Parathyroid adenoma (tissue), 2 donors: ENCODE measurements around the gene TSHR.

Experiments used
- H2AFZ ChIP-seq: fragments of 300-600 bp; sonication (generic); one replicate; pipeline ENCODE4 v1.7.0; 2017; ENCODE audit warnings: antibody characterized with exemption, mild to moderate bottlenecking
- H3K27ac ChIP-seq: fragments of 300-600 bp; sonication (generic); one replicate; pipeline ENCODE4 v1.7.0; 2017
- H3K27me3 ChIP-seq: fragments of 300-600 bp; sonication (generic); one replicate; pipeline ENCODE4 v1.7.0; 2017; ENCODE audit warnings: low read length; ENCODE audit not compliant: control insufficient read depth, insufficient read depth
- H3K36me3 ChIP-seq: fragments of 300-600 bp; sonication (generic); one replicate; pipeline ENCODE4 v1.7.0; 2017; ENCODE audit warnings: low read length; ENCODE audit not compliant: control insufficient read depth, insufficient read depth
- H3K4me1 ChIP-seq: fragments of 300-600 bp; sonication (generic); one replicate; pipeline ENCODE4 v1.7.0; 2017; ENCODE audit warnings: control low read depth
- H3K4me2 ChIP-seq: fragments of 300-600 bp; sonication (generic); one replicate; pipeline ENCODE4 v1.7.0; 2017; ENCODE audit warnings: low read length
- H3K4me3 ChIP-seq: fragments of 300-600 bp; sonication (generic); one replicate; pipeline ENCODE4 v1.7.0; 2017; ENCODE audit warnings: low read depth, low read length
- H3K79me2 ChIP-seq: fragments of 300-600 bp; sonication (generic); one replicate; pipeline ENCODE4 v1.7.0; 2017; ENCODE audit warnings: control low read depth
- H3K9ac ChIP-seq: fragments of 300-600 bp; sonication (generic); one replicate; pipeline ENCODE4 v1.7.0; 2017; ENCODE audit warnings: mild to moderate bottlenecking
- H3K9me3 ChIP-seq: fragments of 300-600 bp; sonication (generic); one replicate; pipeline ENCODE4 v1.7.0; 2017; ENCODE audit warnings: low read length; ENCODE audit not compliant: control insufficient read depth
- CTCF ChIP-seq: fragments of 300-600 bp; sonication (generic); IDR thresholded peaks from one replicate; pipeline ENCODE4 v1.7.0; 2017; ENCODE audit warnings: antibody characterized with exemption, mild to moderate bottlenecking
- donor health status: primary hyperparathyroidism.

The TSHR gene

GRCh38 chr14:81144824-81145603 lies 189.6 kb downstream of the TSHR start:
- Histone ChIP-seq H3K9ac (no peak overlapping the region), H3K27ac (no peak overlapping the region), H3K4me3 (no peak overlapping the region)

GRCh38 chr14:81147140-81147897 lies 191.9 kb downstream of the TSHR start:
- H3K4me2 ChIP-seq, result no peak overlapping the region
- no peaks in the 10 kb centered on the region for H3K9me3 ChIP-seq
- H3K4me3 ChIP-seq, result no peak overlapping the region
- no peak for TF ChIP-seq CTCF
- no peak overlapping the region for H3K27ac ChIP-seq
- no peak overlapping the region for H2AFZ ChIP-seq
- H3K79me2 ChIP-seq, result no peaks in the 10 kb centered on the region
- H3K9ac ChIP-seq, result no peak overlapping the region
- H3K27me3 ChIP-seq, result no peaks in the 10 kb centered on the region
- H3K36me3 ChIP-seq, result no peaks in the 10 kb centered on the region
- H3K4me1 ChIP-seq, result no peaks in the 10 kb centered on the region

More at GRCh38 chr14:81144824-81145603, 189.6 kb downstream of the TSHR start:
- no peak overlapping the region for H2AFZ ChIP-seq
- no peaks in the 10 kb centered on the region for H3K4me1 ChIP-seq
- H3K79me2 ChIP-seq, result no peaks in the 10 kb centered on the region
- no peak overlapping the region for H3K4me2 ChIP-seq
- no peak for TF ChIP-seq CTCF
- no peaks in the 10 kb centered on the region for H3K27me3 ChIP-seq
- no peaks in the 10 kb centered on the region for H3K36me3 ChIP-seq
- H3K9me3 ChIP-seq, result no peaks in the 10 kb centered on the region

- no peak for TF ChIP-seq CTCF
- no peaks in the 10 kb centered on the region for H3K9me3 ChIP-seq
- no peaks in the 10 kb centered on the region for H3K36me3 ChIP-seq
- H3K4me2 ChIP-seq, result no peak overlapping the region
- no peak overlapping the region for H3K4me3 ChIP-seq
- H3K9ac ChIP-seq, result no peak overlapping the region
- no peaks in the 10 kb centered on the region for H3K79me2 ChIP-seq
- H3K4me1 ChIP-seq, result no peaks in the 10 kb centered on the region
- no peak overlapping the region for H2AFZ ChIP-seq
- H3K27ac ChIP-seq, result no peak overlapping the region
- H3K27me3 ChIP-seq, result no peaks in the 10 kb centered on the region
These were observed 193.2 kb downstream of the TSHR start for GRCh38 chr14:81148635-81149034.

- no peak for TF ChIP-seq CTCF
- H2AFZ ChIP-seq, result no peak overlapping the region
- H3K9ac ChIP-seq, result no peak overlapping the region
- no peak overlapping the region for H3K27ac ChIP-seq
- no peaks in the 10 kb centered on the region for H3K36me3 ChIP-seq
- H3K27me3 ChIP-seq, result no peaks in the 10 kb centered on the region
- no peak overlapping the region for H3K4me2 ChIP-seq
- no peaks in the 10 kb centered on the region for H3K79me2 ChIP-seq
- H3K9me3 ChIP-seq, result no peaks in the 10 kb centered on the region
- no peaks in the 10 kb centered on the region for H3K4me1 ChIP-seq
- no peak overlapping the region for H3K4me3 ChIP-seq
These were observed 197.8 kb downstream of the TSHR start for GRCh38 chr14:81153187-81153586.
